HAP-1 (cell line): ENCODE measurements around the gene CEBPB.

ENCODE experiments used
- DNase-seq, 2 experiments: peaks; one replicate each; pipeline ENCODE4 v3.0.0-alpha.2; 2016 to 2020; ENCODE audit warnings: low spot score in 2 of 2
- H3K27me3 ChIP-seq: fragments of 250-450 bp; sonication (Bioruptor Pico); 2 replicates; pipeline ENCODE4 v1.5.1; 2020; ENCODE audit warnings: low read depth, mild to moderate bottlenecking, moderate library complexity
- H3K36me3 ChIP-seq: fragments of 250-450 bp; sonication (Bioruptor Pico); replicated peaks from 2 replicates; pipeline ENCODE4 v1.5.1; 2020; ENCODE audit warnings: mild to moderate bottlenecking
- H3K4me1 ChIP-seq: fragments of 250-450 bp; sonication (Bioruptor Pico); 2 replicates; pipeline ENCODE4 v1.5.1; 2020; ENCODE audit warnings: mild to moderate bottlenecking
- H3K4me3 ChIP-seq: fragments of 250-450 bp; sonication (Bioruptor Pico); 2 replicates; pipeline ENCODE4 v1.5.1; 2020; ENCODE audit warnings: mild to moderate bottlenecking, moderate library complexity
- H3K9me3 ChIP-seq: fragments of 250-450 bp; sonication (Bioruptor Pico); 2 replicates; pipeline ENCODE4 v1.5.1; 2020; ENCODE audit warnings: mild to moderate bottlenecking, moderate library complexity
- in situ Hi-C: fragments of 300-500 bp; cut with MboI; formaldehyde crosslinking; loops from 3 replicates; pipeline ENCODE4 v1.14.3; 2020; ENCODE audit warnings: low sequenced_read_pairs, inconsistent platforms, mixed read lengths

CEBPB gene

DNA sequence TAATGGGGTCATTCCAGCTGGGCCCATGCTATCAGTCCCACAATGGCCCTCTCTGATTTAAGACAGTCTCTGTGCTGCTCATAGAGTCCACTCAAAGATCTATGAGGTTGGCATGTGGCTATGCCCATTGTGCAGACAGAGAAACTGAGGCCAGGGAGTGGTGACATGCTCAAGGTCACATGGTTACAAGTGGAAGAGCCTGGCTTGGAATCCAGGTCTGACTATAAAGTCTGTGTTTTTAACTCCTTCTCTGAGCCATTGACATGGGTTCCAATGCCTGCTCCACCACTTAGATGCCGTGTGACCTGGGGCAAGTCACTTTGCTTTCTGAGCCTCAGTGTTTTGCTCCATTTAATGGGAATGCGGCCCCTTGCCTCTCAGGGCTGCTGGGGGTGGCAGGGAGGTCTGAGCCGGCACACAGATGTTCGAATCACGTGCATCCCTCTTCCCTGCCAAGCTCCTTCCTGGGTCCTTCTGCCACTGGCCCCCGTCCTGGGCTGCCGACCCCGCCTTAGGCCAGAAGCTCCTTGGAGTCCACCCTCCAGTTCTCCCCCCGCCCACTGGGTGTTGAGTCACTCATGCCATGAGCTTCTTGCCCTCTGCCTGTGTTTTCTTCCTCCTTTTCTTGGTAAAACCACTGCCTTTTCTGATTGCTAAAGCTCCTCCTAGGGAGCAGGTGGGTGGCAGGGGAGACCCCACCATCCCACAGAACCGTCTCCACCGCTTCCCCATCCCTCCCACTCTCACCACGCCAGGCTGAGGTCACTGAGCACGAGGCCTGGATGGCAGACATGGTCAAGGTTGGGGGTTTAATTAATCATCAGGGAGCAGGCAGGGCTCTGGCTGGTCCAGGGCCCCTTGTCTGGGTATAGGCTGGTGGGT is 35.7 kb downstream of the CEBPB start:
- no peak for DNase-seq
- H3K9me3 ChIP-seq, result no peaks in the 10 kb centered on the region
- H3K36me3 ChIP-seq, result no peaks in the 10 kb centered on the region
- in situ Hi-C loops, result no loop called here
- H3K27me3 ChIP-seq, result no peaks in the 10 kb centered on the region
- no peak overlapping the region for H3K4me3 ChIP-seq
- H3K4me1 ChIP-seq, result no peaks in the 10 kb centered on the region

DNA sequence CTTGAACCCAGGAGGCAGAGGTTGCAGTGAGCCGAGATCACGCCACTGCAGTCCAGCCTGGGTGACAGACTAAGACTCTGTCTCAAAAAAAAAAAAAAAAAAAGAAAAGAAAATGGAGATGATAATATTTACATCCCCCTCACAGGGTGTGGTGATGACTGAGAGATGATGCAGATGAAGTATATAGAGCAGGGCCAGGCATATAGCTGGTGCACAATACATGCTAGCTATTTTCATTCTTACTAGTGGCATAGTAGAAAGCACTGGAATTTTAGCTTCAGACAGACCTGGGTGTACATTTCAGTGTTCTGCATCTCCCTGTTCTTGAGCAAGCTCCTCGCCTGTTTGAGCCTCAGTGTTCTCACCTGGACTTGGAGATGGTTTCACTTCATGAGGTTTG is 36.9 kb downstream of the CEBPB start:
- no peaks in the 10 kb centered on the region for H3K4me1 ChIP-seq
- H3K4me3 ChIP-seq, result no peak overlapping the region
- H3K9me3 ChIP-seq, result no peaks in the 10 kb centered on the region
- H3K36me3 ChIP-seq, result no peaks in the 10 kb centered on the region
- in situ Hi-C loops, result no loop called here
- H3K27me3 ChIP-seq, result no peaks in the 10 kb centered on the region
- no peak for DNase-seq

DNA sequence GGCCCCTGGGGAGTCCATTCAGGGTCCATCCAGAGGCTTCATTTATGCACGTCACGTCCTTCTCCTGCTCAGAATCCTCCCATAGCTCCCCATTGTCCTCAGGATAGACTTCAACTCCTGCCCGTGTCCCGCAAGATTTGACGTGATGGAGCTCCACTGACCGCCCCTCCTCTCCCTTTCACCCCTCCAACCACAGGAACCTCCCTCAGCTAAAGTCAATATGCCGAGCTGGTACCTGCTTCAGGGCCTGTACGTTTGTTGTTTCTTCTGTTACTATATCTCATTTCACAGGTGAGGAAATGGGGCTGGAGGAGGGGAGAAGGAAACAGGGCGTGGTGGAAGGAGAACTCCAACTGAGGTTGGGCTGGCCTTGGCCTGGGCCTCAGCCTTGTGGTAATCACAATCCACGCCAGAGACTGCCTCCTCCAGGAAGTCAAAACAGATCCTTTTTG is 38.6 kb downstream of the CEBPB start:
- no peak for DNase-seq
- Histone ChIP-seq H3K4me1 (no peaks in the 10 kb centered on the region), H3K27me3 (no peaks in the 10 kb centered on the region), H3K4me3 (no peak overlapping the region), H3K36me3 (no peaks in the 10 kb centered on the region), H3K9me3 (no peaks in the 10 kb centered on the region)
- in situ Hi-C loops, result no loop called here

DNA sequence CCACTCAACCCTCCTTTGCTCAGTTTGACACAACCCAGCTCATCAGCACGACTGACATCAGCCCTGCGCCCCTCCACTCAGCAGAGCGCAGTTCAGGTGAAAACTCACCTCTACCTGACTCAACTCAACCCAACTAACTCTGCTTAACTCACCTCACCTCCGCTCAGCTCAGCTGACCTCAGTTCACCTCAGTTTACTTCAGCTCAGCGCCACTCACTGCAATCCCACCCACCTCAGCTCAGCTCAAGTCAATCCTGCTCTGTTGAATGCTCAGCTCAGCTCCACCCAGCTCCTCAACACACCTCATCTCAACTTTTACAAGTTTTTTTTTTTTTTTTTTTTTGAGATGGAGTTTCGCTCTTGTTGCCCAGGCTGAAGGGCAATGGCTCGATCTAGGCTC is 39.6 kb downstream of the CEBPB start:
- H3K36me3 ChIP-seq, result no peaks in the 10 kb centered on the region
- in situ Hi-C loops, result no loop called here
- no peak overlapping the region for H3K4me3 ChIP-seq
- H3K9me3 ChIP-seq, result no peaks in the 10 kb centered on the region
- no peaks in the 10 kb centered on the region for H3K4me1 ChIP-seq
- no peaks in the 10 kb centered on the region for H3K27me3 ChIP-seq
- no peak for DNase-seq

DNA sequence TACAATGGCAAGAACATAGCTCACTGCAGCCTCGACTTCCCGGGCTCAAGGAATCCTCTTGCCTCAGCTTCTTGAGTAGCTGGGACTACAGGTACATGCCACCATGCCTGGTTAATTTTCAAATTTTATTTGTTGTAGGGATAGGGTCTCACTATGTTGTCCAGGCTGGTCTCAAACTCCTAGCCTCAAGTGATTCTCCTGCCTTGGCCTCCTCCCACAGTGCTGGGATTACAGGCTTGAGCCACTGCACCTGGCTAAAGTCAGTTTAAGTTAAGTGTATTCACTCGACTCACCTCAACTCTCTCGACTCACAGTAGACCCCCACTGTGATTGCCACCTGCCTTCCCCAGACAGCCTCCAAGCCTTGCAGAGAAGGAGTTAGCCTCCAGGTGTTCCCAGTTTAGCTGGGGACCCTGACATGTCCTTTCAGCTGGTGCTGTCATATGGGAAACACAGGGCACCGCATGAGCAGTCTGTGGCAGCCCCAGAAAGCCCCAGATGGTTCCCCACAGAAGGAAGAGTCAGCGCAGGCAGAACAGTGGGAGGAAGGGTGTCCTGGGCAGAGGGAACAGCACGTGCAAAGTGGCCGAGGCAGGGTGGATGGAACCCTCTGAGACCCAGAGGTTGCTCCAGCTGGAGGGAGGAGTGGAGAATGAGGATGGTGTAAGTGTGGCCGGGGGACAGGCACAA is 40.4 kb downstream of the CEBPB start:
- in situ Hi-C loops, result no loop called here
- Histone ChIP-seq H3K36me3 (no peaks in the 10 kb centered on the region), H3K4me1 (no peaks in the 10 kb centered on the region), H3K9me3 (no peaks in the 10 kb centered on the region), H3K27me3 (0 out of 2 replicates have a peak, but pooled peaks cover 2% of the 10 kb centered on the region), H3K4me3 (no peak overlapping the region)
- DNase-seq, result no peak

DNA sequence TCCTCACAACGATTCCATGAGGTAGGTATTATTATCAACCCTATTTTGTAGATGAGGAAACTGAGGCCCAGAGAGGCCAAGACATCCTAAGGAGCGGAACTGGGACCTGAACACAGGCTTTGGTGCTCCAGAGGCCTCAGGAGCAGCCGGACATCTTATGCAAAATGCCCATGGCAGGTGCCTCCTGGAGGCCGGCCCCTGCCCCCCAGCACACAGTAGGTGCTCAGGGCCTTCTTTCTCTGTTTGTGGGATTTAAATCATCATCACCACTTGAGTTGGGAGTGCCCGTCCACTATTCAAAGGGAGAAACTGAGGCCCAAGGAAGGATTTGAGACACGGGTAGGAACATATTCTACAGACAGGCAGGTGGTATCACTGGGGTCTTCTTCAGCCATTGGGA is 41.2 kb downstream of the CEBPB start:
- Histone ChIP-seq H3K4me3 (no peak overlapping the region), H3K9me3 (no peaks in the 10 kb centered on the region), H3K36me3 (no peaks in the 10 kb centered on the region), H3K4me1 (no peaks in the 10 kb centered on the region), H3K27me3 (peaks cover 5% of the 10 kb centered on the region; the same call in 1 of the 2 replicates)
- DNase-seq, result no peak
- in situ Hi-C loops, result no loop called here

DNA sequence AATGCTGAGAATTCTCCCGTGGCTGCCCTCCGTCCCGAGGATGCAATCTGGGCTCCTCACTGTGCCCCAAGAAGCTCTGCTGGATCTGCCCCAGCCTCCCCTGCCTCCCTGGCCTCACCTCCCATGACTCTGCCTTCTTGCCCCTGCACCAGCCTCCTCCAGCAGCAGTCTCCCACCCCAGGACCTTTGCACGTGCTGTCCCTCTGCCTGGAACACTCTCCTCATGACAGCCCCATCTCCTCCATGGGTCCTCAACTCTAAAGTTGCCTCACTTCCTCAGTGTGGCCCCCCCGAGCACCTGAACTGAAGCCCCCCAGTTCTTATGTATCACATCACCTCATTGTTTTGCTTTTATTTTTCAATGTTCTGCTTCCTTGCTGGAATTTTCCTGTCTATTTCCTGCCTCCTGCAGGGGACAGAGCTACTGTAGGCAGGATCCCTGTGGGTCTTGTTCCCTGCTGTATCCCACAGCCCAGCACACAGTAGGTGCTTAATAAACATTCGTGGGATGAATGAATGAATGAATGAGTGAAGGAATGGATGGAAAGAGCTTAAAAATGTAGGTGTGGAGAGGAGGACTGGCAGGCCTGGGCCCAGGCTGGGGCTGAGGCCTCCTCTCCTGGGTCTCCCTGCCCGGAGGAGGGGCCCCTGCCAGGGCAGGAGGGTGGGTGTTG is 42.2 kb downstream of the CEBPB start:
- no peak for DNase-seq
- Histone ChIP-seq H3K4me1 (no peaks in the 10 kb centered on the region), H3K4me3 (no peak overlapping the region), H3K36me3 (no peaks in the 10 kb centered on the region), H3K9me3 (no peaks in the 10 kb centered on the region), H3K27me3 (peaks cover 5% of the 10 kb centered on the region; the same call in 1 of the 2 replicates)
- in situ Hi-C loops, result no loop called here

DNA sequence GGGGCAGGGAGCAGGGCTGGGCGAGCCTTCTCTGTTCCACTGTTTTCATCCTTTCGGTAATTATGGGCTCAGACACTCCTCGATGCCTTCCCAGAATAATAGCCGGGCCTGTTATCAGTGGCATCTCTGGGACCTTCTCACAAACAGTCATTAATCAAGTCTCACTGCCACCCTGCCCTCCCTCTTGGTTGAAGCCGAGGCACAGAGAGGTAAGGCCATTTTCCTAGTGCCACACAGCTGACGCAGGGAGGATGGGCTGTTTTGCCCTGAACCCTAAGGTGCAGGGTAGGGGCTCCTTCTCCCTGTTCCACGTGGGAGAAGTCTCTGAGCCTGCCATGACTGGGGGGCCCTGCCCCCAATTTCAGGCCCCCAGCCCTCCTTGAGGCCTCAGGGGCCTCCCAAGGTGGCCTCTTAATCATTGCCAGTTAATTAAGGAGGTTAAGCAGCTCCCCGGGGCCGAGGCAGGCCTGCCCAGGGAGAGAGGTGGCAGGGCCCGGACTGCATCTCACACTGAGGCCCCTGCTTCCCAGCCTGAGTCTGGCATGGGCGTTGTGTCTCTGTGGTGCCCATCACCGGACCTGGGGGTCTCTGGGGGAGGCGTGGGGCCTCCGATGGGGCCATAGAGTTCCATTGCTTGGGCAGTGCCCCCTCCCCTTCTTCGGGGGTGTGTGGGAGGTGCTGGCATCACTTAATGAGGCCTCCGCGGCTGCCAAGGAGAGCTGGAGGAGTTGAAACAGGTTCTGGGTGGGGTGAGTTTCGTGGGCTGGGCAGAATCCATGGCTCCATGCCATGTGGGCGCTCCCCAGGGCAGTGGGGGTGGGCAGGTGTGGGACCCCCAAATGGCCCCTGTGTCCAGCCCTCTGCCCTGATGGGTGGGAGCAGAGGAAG is 42.9 kb downstream of the CEBPB start:
- Histone ChIP-seq H3K36me3 (no peaks in the 10 kb centered on the region), H3K27me3 (peaks cover 5% of the 10 kb centered on the region; the same call in 1 of the 2 replicates), H3K4me3 (no peak overlapping the region), H3K9me3 (no peaks in the 10 kb centered on the region), H3K4me1 (no peaks in the 10 kb centered on the region)
- DNase-seq, result no peak
- in situ Hi-C loops, result no loop called here

DNA sequence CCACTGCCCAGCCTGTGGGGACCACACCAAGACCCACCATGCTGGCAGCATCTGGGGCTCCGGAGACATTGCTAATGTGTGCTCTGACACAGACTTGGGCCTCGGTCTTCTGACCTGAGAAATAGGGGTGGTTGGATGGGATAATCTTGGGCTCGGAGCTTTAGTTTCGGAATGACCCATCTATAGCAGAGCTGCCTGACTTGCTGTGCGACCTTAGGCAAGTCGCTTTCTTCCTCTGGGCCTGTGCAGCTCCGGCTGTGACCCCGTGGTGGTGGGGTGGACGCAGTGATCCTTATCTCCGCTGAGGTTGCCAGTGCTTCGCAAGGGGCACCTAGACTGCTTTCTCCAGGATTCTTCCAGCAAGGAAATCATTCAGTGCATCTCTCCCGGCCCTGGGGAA is 43.7 kb downstream of the CEBPB start:
- H3K9me3 ChIP-seq, result no peaks in the 10 kb centered on the region
- H3K36me3 ChIP-seq, result no peaks in the 10 kb centered on the region
- no peak overlapping the region for H3K4me3 ChIP-seq
- no peaks in the 10 kb centered on the region for H3K4me1 ChIP-seq
- peaks cover 5% of the 10 kb centered on the region; the same call in 1 of the 2 replicates for H3K27me3 ChIP-seq
- DNase-seq, result no peak
- in situ Hi-C loops, result no loop called here

DNA sequence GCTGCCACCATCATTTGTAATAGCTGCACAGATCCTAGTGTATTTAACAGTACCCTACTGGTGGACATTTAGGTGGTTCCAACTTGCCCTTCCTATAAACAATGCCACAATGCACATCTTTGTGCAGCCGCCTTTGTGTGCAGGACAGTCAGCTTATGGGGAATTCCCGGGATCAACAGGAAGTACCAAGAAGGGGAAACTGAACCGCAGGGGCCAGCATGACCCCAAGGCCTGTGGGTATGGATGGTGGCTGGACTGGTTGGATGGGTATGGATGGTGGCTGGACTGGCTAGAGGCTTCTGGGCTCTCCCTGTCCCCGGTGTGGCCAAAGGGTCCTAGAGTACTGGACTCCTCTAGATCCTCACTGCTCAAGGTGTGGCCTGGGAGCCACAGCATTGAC is 46.7 kb downstream of the CEBPB start:
- Histone ChIP-seq H3K4me1 (no peaks in the 10 kb centered on the region), H3K27me3 (peaks cover 10% of the 10 kb centered on the region), H3K4me3 (no peak overlapping the region), H3K36me3 (no peaks in the 10 kb centered on the region), H3K9me3 (no peaks in the 10 kb centered on the region)
- no peak for DNase-seq
- in situ Hi-C loops, result no loop called here

DNA sequence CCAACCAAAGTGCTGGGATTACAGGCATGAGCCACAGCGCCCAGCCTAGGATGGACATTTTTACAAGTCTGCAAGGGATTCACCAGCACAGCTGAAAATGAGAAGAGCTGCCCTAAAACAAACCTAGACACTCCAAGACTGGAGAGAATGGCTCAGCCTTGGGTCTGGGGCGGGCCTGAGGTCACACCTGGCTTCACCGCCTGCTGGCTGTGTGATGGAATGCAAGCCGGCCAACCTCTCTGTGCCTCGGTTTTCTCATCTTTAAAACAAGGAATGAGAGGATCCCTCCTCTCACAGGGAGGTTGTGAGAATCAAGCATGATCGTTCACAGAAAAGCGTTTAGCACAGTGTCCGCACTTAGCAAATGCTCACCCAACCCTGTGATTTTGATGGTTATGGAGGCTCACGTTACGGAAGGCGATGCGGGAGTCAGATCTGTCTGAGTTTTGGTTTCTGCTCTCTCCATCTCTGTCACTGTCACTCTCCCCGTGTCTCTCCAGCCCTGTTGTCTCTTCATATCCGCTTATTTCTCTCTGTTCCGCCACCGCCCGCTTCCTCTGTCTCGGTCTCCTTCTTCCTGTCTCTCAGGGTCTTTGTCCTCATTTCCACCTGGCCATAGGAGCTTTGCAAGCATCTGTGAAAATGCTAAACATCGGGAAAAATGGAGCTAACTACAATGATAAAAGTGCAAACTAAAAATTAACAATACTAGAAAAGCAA is 47.6 kb downstream of the CEBPB start:
- H3K9me3 ChIP-seq, result no peaks in the 10 kb centered on the region
- peaks cover 16% of the 10 kb centered on the region for H3K27me3 ChIP-seq
- H3K4me3 ChIP-seq, result no peak overlapping the region
- no peak for DNase-seq
- in situ Hi-C loops, result no loop called here
- H3K4me1 ChIP-seq, result no peaks in the 10 kb centered on the region
- H3K36me3 ChIP-seq, result no peaks in the 10 kb centered on the region

DNA sequence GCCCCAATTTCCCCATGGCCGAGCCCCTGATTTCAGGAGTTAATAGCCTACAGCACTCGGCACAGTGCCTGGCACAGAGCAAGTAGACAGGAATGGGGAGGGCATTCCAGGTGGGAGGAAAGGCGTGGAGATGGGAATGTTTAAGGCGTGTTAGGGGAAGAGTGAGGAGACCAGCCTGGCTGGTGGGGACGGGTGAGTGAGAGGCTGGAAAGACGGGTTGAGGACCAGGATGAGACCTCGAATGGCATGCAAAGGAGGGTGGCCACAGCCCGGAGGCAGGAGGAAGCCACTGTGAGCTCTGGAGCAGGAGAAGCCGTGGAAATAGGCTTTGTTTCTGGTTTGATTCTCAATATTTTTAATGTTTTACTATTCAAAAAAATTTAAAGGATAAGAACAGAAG is 49.5 kb downstream of the CEBPB start:
- no peaks in the 10 kb centered on the region for H3K9me3 ChIP-seq
- no peaks in the 10 kb centered on the region for H3K4me1 ChIP-seq
- no peak overlapping the region for H3K4me3 ChIP-seq
- no peaks in the 10 kb centered on the region for H3K36me3 ChIP-seq
- DNase-seq, result no peak
- in situ Hi-C loops, result no loop called here
- peaks cover 16% of the 10 kb centered on the region for H3K27me3 ChIP-seq

DNA sequence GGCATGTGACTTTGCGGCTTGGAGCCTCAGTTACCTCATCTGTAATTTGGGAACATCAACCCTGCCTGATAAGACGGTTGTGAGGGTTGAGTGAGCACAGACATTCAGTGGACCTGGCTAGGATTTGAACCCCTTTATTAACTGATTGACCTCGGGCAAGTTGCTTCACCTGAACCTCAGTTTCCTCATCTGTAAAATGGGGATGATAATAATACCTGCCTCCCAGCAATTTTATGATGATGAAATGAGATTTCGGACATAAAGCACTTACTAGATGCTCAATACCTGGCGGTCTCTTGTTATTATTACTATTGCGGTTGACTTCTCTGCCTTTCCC is 51.5 kb downstream of the CEBPB start:
- Histone ChIP-seq H3K9me3 (no peaks in the 10 kb centered on the region), H3K36me3 (no peaks in the 10 kb centered on the region), H3K27me3 (peaks cover 10% of the 10 kb centered on the region), H3K4me1 (no peaks in the 10 kb centered on the region), H3K4me3 (no peak overlapping the region)
- no peak for DNase-seq
- in situ Hi-C loops, result no loop called here
